Embryonic facial prominence (tissue), 1 donor: ENCODE data around the gene TAF5L.
"Not testable (repeated sequence)": the region's sequence is repeated elsewhere in the genome, so short reads cannot be mapped to it uniquely, and the experiment has no call there.

ENCODE experiments used
- DNase-seq: peaks from one replicate; pipeline ENCODE4 v3.0.0-alpha.2; 2016; ENCODE audit errors: extremely low spot score

The TAF5L gene

DNA sequence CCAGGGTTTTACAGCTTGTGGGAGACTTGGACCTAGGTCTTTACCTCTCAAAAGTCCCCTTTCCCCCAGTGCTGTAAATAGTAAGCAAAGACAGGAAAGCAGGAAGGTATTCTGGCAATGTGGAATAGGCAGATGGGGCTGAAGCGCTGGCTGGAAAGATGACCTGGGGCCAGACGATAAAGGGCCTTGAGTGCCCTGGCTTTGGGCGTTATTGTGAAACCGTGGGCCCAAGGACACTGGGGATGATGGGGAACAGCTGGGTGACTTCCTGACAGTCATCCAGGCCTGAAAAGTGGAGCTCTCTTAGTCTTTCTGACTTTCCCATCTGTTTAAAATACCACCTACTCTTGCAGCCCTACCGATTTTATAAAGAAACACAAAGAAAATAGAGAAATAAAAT is 16.5 kb upstream of the TAF5L start:
- DNase-seq = no peak

DNA sequence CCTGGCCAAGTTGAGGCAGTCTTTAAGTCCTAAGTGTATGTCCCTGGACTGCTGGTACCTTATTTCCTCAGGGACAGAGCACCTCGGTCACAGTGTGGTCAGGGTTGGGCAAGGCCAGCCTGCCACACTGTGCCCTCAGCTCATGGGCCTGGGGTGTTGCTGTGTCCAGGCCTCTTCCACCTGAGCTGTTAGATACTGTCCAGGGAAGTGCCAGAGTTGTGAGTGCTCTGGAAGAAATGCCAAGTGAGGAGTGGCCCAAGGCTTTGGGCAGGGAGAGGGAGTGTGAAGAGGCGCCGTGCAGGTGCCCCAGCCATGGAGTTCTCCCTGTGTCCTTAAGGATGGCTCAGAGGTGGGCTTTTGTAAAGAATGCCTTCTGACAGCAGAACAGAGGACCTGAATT is 15.4 kb upstream of the TAF5L start:
- no peak for DNase-seq

DNA sequence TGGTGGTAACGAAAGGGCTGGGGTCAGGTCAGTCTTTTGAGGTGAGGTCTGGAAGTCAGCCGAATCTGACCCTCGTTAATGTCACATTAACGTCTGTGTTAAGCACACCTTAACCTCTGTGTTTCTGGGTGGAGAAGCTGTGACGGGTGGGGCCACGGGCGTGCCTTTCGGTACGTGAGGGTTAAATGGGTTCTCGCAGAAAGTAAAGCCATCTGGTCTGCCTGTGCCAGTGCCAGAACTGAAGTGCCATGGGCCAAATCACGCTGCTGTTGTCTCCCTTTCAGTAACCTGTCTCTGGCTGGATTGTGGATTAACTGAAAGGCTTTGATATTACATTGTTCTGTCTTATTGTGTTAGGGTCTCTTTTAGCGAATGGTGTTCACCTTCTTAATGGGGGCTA is 14.5 kb upstream of the TAF5L start:
- no peak for DNase-seq

DNA sequence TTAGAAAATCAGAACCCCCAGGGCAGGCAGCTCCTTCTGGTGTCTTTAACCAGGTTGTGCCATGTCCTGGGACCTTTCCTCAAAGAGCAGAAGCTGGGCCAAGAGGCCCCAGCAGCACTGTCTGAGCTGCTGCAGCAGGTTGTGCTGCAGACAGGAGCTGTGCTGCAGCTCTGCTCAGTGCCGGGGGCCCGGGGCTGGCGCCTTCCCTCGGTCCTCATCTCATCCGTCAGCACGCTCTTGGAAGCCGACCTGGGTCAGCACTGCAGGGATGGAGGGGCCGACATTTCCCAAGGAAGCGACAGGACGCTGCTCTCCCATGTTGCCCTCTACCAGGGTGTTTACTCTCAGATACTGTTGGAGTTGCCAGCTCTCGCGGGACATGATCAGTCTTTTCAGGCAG is 11.8 kb upstream of the TAF5L start:
- no peak for DNase-seq

DNA sequence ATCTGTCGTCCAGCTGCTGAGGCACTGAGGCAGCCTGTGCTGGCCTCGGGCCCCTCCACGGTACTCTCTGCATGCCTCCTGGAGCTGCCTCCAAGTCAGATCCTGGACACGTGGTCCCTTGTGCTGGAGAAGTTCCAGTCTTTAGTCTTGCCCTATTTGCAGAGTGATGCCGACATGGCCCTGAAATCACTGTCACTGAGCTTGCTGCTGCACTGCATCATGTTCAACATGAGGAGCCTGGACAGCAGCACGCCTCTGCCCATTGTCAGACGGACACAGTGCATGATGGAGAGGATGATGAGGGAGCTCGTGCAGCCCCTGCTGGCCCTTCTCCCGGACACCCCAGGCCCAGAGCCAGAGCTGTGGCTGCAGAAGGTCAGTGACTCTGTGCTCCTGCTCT is 10.1 kb upstream of the TAF5L start:
- DNase-seq = no peak

DNA sequence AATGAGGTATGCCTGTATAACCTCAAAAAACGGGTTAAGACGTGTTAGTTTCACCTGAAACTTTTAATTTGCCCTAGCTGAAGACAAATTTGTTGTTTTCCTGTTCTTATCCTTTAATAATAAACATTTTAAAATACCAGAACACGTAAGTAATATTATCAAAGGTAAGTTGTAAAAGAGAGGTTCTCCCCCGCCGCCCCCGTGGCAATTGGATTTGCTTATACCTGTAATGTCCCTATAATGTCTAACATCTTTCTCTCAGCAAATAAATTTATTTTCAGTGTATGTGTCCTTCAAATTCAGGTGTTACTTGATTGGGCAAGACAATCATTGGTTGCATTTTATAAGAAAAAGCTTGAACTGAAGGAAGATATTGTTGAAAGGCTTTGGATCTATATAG is 6.0 kb upstream of the TAF5L start:
- no peak for DNase-seq

DNA sequence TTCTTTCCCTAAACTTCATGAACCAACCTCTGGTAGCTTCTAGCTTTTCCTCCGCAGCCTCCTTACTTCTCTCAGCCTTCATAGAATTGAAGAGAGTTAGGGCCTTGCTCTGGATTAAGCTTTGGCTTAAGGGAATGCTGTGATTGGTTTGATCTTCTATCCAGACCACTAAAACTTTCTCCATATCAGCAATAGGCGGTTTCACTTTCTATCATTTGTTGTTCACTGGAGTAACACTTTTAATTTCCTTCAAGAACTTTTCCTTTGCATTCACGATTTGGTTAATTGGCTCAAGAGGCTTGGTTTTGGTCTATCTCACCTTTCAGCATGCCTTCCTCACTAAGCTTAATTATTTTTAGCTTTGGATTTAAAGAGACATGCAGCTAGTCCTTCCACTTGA is 5.2 kb upstream of the TAF5L start:
- no peak for DNase-seq

DNA sequence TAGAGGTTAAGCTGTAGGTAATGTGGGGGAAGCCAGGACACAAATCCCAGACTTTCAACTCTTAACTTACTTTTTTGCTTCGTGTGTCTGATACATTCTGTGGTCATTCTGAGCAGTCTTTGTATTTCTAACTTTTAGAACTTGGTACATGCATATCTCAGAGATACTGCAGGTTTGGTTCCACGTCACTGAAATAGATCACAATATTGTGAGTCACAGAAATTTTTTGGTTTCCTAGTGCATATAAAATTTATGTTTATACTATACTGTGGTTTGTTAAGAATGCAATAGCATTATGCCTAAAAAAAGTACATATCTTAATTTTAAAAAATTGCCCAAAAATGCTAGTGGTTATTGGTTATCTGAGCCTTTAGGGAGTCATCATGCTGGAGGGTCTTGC is 3.3 kb upstream of the TAF5L start:
- no peak for DNase-seq

DNA sequence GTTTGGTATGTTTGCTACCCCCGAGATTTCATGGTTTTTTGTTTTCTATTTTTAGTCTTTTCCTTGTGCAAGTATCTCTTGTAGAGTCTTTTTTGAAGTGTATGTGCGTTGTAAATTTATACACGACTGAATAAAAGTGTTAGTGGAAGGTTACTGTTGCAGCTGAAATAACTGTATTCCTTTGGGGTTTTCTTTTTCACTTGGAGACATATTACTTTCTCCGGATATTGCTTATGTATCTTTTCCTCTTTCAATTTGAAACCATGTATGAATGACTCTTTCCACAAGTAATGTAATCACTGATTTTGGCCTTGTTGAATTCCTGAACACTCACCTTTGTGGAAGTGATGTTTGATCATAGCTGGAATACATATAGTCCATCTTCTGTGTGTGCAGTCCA is 1.1 kb upstream of the TAF5L start:
- no peak for DNase-seq

DNA sequence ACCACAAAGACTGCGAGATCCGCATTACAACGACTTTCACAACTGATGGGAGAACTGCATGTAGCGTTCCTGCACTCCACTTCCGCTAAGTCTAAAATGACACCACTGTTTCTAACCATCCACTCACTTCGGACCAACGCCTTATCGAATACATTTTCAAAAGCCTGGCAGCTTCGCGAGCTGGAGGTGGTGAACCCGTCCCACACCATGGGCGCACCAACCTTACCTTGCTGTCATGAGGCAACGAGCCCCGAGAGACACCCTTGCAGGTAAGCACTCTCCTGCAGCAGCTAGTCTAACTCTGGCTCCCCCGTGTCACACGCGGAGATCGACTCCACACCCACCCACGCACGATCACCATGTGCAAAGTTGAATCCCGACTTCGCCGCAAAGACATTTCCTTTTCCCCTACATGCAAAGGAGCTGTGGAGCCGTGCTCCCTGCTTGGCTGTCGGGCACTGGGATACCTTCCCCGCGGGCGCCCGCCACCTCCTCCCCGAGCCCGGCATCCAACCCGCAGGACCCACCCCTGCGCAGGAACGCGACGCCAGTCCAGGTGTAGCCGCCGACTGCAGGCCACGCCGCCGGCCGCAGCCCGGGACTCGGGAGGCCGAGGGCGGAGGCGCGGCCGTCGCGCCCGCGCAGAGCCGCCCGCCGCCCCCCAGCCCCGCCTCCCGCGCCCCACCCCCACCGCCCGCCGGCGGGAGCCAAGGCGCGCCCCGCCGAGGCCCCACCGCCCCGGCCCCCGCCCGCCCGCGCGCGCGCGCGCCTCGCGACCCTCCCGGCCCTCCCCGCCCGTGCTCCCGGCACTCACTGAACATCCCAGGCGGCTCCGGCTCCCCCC is 629 bp downstream of the TAF5L start:
- DNase-seq = peak; percentile 8

DNA sequence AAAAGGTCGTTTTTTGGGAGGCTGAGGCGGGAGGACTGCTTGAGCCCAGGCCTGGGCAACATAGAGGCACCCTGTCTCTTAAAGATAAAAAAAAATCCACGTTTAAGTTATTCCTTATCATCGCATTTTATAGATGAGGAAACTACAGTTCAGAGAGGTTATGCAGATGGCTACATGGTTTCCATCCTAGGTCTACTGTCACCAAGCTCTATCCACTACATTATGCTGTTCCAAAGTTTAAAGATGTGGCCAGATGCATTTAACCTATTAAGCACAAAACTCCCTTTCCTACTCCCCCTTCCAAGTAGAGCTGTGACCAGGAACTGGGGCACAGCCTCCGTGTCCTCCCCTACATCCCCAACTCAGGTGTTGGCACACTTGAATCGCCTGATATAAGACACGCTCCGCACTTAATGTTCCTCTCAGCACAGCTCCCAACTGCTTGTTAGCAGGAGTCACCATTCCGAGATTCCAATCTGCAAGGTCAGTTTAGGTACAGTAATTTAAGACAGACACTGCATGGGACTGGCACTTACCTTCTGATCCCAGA is 1.3 kb downstream of the TAF5L start:
- DNase-seq = no peak

DNA sequence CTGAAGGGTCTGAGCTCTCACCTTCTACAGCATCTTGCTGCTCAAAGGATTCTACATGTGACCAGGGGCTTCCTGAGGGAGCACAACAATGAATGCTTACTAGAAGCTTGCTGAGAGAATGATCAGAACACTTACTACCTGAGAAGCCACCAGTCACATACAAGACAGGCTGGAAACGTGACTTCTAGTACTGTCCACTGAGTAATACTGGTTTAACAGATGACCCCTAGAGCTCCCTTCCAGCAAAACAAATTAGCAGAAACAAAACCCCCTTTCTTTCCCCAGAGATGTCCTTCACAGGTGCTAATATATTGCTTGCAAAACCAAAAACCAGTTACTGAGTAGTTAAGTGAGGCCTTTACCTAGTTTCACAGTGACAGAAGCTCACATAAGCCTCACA is 2.1 kb downstream of the TAF5L start:
- no peak for DNase-seq

DNA sequence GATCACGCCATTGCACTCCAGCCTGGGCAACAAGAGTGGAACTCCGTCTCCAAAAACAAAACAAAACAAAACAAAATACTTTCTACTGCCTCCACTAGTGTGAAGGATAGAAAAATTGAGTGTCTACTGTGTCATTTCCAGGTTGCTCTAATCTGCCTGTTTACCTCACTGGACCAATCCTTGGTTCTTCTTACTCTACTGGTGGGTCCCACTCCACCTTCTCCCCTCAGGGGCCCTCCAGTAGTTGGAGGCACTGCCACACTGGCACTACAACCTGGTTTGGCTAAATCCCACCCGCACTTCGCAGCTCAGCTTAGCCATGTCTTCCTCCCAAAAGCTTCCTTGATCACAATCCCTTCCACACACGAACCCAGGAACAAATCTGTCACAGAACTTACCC is 2.7 kb downstream of the TAF5L start:
- no peak for DNase-seq

DNA sequence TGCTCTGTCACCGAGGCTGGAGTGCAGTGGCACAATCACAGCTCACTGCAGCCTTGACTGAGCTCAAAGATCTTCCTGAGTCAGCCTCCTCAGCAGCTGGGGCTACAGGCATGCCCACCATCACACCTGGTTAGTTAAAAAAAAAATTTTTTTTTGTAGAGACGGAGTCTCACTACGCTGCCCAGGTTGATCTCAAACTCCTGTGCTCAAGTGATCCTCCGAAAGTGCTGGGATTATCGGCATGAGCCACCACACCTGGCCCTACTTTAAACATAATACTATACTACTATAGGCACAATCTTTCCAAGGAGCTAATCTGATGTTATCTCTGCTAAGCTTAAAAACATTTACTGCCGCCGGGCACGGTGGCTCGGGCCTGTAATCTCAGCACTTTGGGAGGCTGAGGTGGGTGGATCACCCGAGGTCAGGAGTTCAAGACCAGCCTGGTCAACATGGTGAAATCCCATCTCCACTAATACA is 3.2 kb downstream of the TAF5L start:
- not testable (repeated sequence) for DNase-seq

DNA sequence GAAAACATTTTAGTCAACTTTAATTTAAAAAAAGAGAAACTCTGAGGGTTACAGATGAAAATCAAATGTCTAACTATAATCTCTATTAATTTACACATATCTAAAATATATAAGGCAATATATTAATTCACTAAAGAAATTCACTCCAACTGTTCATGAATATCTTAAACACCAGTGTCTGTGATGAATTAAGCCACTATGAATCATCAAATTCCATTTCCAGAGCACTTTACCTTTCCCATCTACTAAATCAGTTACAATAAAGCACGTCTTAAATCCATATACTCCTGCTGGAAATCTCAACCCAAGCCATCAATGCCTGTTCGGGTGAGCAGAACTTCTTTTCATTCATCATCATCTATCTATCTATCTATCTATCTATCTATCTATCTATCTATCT is 4.3 kb downstream of the TAF5L start:
- DNase-seq = no peak

DNA sequence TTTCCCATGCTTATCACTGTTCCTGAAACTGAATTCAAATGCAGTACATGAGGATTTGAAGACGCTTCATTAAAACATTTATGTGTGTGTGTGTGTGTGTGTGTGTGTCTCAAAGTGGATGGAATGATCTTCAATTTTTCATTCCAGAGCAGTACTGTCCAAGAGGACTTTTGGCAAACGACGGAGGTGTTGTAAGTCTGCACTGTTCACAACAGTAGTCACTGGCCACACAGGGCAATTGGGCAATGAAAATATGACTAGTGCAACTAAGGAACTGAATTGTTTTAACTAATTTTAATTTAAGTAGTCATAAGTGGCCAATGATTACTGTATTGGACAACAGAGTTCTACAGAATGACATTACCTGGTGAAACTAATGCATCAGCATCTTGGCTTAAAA is 5.0 kb downstream of the TAF5L start:
- no peak for DNase-seq

DNA sequence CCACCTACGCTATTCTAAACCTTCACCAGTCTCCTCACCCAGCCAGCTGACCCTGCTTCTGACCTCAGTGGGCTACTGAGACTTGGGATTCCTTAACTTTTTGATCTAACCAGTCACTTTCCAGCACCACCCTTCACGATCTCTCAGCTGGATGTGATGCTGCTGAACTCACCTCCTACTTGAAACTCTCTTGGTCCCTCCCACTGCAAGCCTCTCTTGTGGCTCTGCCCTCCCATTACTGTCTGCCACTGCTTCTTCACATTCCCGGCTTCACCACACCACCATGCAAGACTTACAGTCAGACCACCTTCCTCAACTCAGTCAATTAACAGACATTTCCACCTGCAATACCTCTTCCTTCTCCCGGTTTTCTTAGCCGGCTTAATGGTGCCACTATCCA is 6.3 kb downstream of the TAF5L start:
- no peak for DNase-seq

DNA sequence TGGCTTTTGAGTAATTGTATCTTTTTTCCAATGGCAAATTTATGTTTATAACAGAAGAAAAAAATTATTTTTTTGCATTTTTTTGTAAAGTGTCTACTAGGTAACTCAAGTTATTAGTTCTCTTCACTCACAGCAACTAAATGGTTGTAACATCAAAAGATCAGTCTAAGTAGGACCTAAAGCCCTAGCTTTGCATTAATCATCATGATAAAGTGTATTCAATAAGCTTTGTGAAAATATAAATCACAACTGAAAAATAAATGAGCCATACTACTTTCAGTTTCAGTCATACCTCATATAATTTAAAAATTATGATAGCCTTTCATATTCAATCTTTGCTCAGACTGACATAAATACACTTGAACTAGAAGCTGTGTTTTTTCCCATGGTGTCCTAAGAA is 6.9 kb downstream of the TAF5L start:
- no peak for DNase-seq

DNA sequence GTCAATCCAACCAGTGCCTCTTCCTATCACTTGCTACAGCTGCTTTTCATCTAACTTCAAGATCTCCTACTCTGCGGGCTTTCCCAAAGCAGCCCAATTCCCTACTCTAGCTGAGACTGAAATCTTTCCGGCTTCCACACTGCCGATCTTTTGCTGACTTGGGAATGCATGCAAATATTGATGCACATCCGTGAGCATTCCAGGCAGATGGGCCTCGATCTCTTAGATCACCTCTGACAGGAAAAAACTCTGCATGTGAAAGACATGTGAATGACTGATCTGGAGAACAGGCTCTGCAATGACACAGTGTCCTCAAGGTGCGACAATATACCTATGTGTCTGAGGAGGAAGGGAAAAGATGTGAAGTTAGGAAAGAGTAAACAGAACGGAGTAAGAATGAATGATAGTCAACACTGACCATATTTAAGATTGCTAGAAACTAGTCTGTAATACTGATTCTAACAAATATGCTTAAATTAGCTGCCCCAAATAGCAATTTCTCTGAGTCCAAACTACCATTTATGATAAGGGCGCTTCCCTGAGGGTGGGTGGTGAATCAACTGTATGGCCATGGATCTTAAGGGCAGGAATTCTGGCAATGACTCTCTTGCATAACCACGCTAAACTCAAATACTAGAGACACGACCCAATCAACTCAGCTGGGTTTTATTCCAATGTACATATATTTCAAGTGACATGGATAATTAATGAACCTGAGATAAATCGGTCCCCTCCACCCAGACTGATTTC is 8.4 kb downstream of the TAF5L start:
- no peak for DNase-seq

DNA sequence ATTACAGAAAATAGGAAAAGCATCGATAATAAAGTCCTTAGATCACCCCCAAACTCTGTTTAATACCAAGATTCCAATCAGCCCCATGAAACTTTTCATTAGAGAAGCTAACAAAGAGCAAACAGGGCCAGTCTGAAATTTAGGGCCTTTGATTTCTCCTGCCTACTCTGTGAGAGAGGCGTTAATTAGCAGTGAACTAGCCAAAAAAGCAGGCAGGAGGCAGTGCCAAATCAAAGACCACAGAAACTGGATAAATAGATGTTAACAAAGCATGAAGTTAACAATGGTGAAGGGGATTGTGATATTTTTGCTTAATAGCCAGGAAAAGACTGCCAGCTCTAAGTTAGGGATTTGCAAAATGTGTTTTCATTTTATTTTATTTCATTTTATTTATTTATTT is 11.2 kb downstream of the TAF5L start:
- DNase-seq = no peak

DNA sequence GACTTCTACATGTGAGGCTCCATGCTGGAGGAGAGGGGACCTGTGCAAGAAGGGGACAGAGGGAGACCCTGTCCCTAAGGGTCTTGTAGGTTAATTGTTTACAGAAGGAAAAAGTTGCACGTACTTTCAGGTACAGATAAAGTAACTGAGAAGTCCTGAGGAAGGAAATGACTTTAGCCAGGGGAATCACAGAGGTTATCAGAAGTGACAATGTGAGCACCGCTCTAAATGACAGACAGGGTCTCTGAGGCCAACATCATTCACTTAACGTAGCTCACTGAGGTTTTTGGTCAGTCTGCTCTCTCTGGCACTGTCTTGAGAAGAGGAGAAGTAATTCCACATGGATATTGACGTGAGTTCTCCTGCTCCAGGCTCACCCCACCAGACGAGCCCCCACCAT is 12.0 kb downstream of the TAF5L start:
- no peak for DNase-seq

DNA sequence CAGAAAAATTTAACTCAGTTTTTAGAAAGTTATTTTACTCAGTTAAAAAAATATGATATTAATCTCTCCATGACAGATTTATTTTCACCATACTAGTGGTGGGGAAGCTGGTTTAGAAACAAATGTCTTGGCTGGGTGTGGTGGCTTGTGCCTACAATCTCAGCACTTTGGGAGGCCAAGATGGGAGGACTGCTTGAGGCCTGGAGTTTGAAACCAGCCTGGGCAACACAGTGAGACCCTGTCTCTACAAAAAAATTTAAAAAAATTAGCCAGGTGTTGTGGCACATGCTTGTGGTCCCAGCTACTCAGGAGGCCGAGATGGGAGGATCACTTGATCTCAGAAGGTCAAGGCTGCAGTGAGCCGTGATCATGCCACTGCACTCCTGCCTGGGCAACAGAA is 17.3 kb downstream of the TAF5L start:
- DNase-seq = no peak

DNA sequence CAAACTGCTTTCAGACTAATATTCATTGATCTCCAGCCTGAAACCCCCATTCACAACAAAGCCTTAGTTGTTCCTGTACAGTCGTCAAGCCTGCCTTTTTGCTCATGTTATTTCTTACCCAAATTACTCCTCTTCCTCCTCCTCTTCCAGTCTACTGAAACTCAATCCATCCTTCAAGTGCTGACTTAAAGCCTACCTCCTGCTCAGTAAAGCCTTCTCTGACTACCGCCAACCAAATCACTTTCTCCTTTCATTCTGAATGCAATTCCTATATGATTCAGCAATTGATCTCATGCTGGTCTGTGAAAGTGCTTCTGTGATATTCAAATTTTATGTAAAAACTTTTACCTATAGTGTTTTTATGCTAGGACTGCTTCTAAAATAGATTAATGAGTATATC is 18.6 kb downstream of the TAF5L start:
- DNase-seq = no peak
